HG03457 (cell line): ENCODE data around the gene ADAP1.
"Not testable (repeated sequence)": the region's sequence is repeated elsewhere in the genome, so short reads cannot be mapped to it uniquely, and the experiment has no call there.

Experiments used
- ATAC-seq: cut with Tn5 transposase; IDR thresholded peaks from one replicate; pipeline ENCODE4 v1.9.1; 2021; ENCODE audit warnings: moderate number of reproducible peaks; ENCODE audit not compliant: unreplicated experiment

The ADAP1 gene

DNA sequence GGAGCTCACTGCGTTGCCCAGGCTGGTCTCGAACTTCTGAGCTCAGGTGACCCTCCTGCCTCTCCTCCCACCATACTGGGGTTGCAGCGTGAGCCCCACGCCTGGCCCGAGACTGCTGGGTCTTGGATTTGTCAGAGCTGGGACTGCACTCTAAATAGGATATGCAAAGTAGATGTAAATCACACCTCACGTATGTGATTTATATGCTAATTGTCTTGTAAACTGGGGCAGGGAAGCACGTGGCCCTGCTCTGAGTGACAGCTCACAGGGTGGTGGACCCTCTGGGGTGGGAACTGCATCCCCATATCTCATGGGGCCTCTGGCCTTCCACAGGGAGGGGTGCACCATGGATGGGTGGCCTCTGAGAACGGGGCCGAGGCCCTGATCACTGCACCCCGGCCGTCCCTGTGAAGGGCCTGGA lies 44.0 kb downstream of the ADAP1 start:
- ATAC-seq = no peak

DNA sequence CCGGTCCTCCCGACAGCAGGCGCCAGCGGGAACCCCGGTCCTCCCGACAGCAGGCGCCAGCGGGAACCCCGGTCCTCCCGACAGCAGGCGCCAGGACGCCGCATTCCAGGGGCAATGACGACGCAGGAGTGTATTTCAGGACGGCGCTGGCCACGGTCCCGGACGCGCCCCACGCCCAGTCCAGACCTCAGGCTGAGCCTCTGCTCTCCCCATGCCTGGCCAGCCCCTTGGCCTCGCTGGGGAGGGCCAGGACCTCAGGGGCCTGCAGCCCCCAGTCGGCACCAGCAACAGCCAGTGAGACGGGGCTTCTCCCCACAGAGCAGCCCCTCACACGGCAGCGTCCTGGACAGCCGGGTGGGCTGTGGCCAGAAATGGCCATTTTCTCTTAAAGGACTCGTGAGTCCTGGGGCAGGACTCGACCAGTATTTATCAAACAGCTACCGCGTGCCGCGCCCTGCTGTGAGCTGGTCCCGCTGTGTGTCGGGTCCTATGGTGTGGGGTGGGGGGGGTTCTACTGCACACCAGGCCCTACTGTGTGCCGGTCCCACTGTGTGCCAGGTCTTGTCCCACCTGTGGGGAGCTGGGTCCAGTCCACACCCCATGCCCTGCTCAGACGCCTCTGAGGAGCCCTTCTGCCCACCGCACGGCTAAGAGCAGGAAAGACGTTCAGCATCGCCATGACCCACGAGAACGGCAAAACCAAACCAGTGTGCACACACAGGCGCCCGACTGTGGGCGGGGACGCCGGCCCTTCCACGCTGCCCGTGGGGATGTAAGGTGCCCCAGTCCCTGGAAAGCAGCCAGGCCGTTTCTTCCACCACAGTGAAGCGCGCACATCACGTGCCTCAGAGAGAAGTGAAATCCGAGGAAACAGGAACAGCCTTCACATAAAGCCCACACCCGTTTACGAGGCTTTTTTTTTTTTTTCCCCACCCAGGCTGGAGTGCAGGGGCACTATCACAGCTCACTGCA lies 44.8 kb downstream of the ADAP1 start:
- no peak for ATAC-seq

DNA sequence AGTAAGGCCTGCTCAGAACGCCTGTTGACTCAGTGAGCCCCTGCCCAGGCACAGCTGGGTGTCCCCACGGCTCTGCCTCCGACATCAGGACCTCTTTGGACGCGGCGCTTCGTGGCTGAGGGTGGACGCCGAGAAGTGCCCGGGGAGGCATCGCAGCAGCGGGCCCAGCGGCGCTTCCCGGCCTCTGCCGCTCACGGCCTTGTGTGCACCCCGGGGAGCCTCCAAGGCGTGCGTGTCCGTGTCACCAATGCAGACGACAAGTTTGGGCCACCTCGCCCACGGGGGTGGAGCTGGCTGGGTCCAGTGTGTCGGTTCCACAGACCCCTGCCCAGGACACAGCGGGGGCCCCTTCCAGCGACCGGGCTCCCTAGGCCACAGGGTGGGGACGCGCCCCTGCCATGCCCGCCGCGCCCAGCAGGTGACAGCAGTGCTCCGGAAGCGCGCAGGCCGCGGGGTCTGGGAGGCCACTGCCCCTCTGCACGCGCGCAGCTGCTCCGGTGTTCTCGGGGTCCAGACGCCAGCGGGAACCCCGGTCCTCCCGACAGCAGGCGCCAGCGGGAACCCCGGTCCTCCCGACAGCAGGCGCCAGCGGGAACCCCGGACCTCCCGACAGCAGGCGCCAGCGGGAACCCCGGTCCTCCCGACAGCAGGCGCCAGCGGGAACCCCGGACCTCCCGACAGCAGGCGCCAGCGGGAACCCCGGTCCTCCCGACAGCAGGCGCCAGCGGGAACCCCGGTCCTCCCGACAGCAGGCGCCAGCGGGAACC lies 45.7 kb downstream of the ADAP1 start:
- not testable (repeated sequence) for ATAC-seq

DNA sequence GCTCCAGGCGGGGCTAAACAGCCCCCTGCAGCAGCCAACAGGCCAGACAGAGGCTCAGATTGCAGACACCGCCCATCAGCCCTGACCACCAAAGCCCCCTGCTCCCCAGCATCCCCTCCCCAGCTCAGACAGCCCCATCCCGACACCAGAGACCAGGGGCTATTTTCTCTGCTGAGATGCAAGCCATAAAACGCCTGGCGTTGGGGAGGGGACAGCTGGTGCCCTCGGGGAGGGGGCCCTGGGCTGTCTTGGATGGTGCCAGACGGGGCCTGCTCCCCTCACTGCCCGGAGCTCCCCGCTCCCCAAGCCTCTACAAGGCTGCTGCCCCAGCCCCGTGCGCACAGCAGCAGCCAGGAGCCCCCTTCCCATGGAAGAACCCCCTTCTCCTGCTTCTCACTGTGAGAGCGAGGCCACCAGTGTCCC lies 46.3 kb downstream of the ADAP1 start:
- no peak for ATAC-seq

DNA sequence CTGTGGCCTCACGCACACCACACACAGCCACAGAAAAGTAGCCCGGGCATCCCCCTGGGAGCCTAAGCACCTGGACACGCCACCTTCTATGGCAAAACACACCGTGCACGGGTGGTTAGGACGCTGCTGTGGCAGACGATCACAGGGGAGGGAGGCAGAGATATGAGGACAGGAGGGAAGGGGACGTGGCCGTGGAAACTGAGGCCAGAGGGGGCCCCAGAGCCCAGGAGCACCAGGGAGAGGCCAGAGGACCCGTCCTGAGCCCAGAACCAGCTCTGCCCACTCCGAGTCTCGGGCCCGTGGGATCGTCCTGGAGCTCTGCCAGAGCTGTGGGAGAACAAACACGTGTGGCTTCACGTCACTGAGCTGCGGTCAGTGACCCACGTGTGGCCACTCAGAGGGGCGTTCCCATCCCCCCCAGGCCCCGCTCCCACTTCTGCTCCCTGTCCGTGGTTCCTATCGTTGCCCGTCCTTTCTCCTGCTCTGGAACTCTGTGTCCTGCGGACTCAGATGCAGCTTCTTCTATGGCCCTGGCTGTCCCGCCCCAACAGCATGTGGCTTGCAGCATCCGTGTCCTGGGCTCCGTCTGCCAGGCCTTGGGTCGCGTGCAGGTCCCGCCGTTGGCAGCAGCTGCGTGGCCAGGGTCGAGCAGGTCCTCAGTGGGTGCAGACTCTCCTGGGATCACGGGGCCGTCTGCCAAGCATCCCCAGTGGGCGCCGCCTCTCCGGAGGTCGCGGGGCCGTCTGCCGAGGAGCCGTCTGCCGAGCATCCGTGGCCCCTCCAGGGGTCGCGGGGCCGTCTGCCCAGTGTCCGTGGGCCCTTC lies 47.1 kb downstream of the ADAP1 start:
- ATAC-seq = no peak

DNA sequence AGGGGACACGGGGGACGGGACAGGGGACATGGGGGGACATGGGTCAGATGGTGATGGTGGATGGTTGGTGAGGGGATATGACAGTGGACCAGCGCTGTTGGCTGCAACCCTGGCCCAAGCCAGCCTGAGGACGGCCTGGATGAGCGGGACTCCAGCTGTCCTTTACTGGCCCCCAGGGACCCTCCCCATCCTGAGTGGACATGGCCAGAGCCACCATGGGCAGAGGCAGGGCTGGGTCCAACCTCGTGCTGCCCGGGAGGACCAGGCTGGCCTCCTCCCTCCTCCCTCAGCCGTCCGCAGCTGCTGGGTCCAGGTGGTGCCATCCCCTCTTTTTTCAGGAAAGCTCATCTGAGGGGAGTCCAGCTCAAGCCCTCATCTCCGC lies 47.7 kb downstream of the ADAP1 start:
- ATAC-seq = no peak

DNA sequence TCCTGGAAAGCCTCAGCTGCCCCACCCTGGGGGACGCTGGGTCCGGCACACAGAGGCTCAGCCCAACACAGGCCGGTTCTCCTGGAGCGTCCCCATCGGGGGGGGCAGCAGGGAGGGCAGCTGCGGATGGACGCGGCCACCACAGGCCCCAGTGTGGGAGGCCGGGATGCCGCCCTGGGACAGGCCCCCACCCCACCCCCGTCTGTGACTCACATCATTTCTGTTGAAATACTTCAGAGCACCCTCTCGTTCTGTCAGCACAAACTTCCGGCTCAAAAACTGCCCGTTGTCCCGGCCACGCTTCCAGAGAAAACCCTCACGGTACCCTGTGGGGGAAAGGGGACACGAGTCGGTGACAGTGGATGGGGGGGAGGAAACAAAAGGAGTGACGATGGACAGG lies 49.6 kb downstream of the ADAP1 start:
- no peak for ATAC-seq

DNA sequence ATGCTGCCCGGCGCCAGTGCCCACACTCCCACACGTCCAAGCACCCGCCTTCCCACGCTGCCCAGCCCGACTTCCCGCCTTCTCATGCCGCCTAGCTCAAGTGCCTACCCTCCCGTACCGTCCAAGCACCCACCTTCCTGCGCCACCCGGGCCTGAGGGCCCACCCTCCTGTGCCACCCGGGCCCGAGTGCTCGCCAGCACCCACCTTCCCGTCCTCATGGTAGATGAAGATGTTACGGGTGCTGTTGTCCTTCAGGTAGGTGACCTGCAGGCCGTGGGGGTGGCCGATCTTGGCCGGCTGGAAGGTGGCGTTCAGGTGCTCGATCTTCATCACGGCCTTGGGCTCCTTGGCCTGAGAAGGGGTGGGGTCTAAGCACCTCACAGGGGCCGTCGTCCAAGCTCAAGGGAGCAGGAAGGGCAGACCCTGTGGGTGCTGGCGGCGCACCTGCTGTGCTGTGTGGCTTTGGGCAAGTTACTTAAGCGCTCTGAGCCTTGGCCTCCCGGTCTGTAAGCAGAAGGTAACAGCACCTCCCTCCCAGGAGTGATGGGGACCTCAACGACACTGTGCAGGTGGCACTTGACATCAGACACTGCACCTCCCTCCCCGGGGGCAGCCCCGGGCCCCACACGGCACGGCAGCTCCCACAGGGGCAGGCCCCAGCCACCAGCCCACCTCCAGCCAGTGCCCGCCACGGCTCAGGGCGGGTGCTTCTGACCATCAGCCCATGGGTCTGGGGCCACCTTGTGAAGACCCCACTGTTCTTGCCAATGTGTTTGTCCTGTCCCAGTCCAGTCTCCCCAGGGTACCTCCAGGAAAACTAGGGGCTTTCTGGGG lies 50.3 kb downstream of the ADAP1 start:
- ATAC-seq = no peak

DNA sequence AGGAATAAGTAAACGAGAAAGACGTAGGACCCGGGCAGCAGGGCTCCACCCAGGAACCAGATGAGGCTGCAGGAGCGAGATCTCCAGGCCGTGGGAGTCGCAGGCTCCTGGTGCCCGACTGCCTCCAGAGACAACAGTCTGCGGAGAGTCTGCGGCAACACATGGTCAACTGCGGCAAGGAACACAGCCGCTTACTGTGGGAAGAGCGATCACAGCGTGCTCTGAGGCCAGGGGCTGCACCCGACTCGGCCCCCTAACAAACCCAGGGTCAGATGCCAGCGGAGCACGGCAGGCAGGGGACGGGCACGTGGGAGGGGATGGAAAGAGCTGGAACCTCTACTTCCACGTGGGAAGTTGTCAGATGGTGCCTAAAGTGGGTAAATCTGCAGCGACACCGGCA lies 51.5 kb downstream of the ADAP1 start:
- no peak for ATAC-seq

DNA sequence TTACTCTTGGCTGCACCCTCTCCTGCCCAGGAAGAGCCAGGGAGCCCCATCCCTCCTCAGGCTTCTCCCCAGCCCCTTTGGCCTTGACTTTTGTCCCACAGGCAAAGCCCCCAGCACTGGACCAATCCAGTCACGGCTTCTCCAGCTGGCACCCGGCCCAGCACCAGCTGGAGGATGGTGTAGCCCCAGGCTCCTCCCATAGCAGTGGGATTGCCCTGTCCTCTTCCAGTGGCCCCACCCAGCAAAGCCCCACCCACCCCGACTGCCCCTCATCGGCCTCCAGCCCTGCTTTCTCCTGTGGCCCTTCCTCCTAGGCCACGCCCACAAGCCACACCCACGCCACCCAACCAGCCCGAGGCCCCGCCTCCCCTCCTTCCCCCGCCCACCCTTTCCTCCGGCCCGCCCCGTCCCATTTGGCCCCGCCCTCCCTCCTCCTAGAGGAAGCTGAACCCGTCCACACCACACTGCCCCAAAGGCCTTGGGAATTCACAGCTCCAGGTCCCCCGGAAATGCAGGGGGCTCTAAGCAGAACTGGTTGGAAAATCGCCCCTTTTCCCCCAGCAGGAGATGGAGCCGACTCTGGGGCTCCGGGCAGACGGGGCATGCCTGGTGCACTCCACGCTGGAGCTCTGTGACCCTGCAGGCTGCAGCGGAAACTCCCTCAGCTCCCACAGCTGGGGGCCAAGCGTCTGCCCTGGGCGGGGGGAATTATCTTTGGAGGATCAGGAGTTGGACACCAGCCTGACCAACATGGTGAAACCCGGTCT lies 52.9 kb downstream of the ADAP1 start:
- ATAC-seq = no peak

DNA sequence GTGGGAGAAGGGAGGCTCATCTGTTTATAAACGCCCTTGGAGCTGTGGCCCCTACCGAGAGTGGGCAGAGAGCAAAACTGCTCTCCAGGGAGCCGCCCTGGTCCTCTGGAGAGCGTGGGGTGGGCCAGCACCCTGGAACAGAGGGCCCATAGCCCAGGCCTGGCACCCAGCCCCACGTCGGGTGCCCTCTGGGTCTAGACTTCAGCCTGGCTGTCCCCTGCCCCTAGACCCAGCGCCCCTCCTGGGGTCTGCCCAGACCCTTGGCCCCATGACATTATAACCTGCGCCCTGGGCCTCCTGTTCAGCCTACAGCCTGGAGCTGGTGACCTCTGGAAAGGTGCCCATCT lies 53.5 kb downstream of the ADAP1 start:
- ATAC-seq = no peak

DNA sequence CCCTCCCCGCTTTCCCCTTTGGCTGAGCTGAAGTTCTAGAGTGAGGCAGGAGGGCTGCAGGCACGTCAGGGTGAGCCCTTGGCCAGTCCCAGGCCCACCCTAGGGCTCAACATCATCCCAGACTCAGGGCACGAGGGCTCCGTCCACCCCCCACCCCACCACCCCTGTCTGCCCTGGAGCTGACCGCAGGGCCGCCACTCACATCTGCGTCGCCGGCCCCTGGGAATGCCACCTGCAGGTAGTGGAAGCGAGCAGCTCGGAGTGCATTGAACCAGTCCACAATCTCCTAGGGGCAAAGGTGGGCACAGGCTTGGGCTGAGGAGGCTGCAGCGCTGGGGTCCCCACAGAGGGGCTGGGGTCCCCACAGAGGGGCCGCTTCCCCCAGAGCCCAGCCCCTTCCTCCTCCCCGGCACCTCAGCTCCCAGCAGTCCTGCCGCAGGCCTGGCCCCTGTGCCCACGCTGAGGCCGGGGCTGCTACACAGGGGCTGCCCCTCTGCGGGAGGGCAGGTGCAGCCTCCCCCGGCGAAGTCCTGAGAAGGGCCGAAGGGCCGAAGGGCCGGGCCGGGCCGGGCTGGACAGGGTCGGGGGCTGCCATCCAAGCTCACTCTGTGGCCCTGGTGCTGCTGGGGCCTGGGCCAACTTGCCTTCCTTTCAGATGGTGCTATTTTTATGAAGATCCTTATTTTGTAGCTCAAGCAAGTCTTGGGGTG lies 54.0 kb downstream of the ADAP1 start:
- ATAC-seq = no peak

DNA sequence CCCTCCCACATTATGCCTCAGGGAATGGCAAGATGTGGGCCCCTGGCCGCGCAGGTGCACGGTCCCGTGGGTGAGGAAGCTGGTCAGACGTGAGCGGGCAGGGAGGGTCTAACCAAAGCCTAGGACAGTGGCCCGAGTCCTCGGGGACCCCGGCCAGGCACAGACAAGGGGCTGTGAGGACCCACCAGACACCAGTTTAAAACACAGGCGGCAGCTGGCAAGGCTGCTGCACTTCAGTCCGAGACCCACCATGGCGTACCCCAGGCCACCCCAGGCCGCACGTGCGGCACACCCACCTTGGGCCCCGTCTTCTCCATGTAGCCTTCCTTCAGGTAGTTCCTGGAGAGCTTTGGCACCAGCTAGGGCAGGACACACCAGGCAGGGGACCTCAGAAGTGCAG lies 54.7 kb downstream of the ADAP1 start:
- ATAC-seq = no peak

DNA sequence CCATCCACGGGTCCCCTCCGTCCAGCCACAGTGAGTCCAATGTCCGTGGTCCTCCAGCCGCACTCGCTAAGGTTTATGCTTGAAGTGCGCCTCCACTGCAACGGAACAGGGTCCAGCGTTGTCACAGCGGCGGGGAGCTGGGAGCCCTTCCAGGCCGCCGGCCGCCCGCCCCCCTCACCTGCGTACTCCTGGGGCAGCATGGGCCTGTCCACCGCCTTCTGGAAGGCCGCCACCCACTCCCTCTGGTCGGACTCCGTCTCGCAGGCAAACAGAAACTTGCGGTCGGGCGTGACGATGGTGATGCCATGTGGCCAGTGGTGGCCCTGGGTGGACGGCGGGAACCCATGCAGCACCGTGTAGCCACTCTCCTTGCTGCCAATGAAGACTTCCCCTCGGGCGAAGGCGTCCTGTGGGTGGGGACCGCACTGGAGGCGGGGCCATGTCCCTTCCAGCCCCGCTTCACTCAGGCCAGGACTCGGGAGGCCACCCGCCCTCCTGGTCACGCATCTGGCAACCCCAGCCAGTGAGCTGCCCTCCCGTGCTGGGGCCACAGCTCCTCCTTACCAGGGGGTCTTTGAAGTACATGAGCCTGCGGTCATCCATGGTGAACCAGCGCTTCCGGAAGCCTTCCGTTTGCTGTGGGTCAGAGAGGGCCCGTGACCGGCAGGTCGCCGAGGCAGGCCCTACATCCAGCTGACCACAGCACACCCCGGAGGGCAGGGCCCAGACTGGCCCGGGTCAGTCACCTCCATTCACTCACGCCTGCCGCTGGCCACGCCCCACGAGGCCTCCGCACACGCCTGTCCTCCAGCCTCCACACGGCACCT lies 55.4 kb downstream of the ADAP1 start:
- no peak for ATAC-seq

DNA sequence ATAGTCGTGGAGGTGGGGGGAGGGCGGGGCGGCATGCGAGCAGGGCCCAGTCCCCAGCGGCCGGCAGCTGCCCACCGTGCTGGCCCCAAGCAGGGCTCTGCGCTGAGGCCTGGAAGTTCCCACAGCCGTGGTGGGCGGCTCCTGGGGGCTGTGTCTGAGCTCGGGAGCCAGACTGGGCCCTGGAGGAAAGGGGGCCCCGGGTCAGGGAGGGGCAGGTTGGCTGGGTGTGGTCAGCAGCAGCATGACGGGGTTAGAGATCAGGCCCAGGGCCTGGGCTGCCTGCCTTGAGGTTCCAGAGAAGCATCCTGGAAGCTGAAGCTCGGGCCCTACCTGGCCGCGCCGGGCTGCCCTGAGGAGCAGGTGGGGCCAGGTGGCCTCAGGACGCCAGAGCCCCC lies 56.0 kb downstream of the ADAP1 start:
- no peak for ATAC-seq

DNA sequence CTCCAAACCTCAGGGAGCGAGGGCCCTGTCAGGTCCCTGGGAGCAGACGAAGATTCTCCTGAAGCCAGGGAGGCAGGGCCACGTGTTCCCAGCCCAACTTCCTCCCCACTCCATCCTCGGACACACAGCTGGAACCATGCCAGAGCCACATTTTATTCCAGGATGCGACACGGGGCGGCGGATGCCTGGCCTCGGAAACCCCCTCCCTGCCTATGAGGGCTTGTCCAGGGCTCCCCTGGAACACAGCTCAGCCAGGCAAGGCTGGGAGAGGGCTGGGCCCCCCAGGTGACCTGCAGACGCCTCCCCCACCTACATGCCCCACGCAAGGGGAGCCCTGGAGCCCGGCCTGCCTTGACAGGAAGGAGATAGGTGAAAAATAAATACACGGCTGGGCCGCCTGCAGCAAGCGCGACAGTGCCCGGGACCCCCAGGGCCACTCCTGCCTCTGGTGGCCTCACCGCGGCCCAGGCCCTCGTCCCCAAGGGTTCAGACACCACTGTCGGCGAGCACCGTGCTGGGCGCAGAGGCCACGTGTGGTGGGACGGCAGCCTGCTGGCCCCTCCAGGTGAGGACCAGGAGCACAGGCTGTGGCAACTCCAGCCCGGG lies 56.6 kb downstream of the ADAP1 start:
- ATAC-seq = no peak

DNA sequence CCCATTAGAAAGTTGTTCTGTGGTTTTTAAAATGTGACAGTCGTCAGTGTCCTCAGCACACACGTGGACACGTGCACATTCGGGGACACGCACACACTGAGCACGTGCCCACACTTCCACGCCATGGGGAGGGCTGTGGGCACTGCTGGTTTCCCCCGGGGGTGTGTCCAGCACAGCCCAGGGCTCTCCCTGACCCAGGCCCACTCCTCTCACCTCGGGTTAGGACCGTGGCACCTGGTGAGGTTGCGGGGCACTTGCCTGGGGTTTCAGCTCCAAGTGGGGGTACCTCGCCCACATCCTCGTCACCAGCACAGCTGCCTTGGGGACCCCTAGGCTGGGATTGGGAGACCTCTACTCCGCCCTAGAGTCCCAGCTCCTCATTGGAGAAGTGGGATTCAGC lies 57.4 kb downstream of the ADAP1 start:
- no peak for ATAC-seq
